Colonic mucosa (tissue), 4 donors: ENCODE measurements around the gene KRT16. TPM values are rescaled to one million over a fixed set of nuclear protein-coding genes. Genes with fewer than 3 reads are reported as not detected.

Experiments used
- DNase-seq: peaks from one replicate; pipeline ENCODE4 v3.0.0-alpha.2; 2020
- H3K27ac ChIP-seq: fragments of 200-600 bp; one replicate; pipeline ENCODE4 v1.8.0; 2021
- H3K27me3 ChIP-seq: fragments of 200-600 bp; one replicate; pipeline ENCODE4 v1.8.0; 2021
- H3K36me3 ChIP-seq: fragments of 200-600 bp; one replicate; pipeline ENCODE4 v1.8.0; 2021
- H3K4me1 ChIP-seq: fragments of 200-600 bp; one replicate; pipeline ENCODE4 v1.8.0; 2021; ENCODE audit warnings: mild to moderate bottlenecking
- H3K4me3 ChIP-seq: fragments of 200-600 bp; one replicate; pipeline ENCODE4 v1.8.0; 2021
- H3K9ac ChIP-seq, 2 donors: one replicate each; pipeline ENCODE4 v1.7.0; 2013; ENCODE audit warnings: control low read depth in 2 of 2, low read depth in 2 of 2, low read length in 2 of 2
- H3K9me3 ChIP-seq: fragments of 200-600 bp; one replicate; pipeline ENCODE4 v1.8.0; 2021
- CTCF ChIP-seq: fragments of 200-600 bp; IDR thresholded peaks from one replicate; pipeline ENCODE4 v1.8.0; 2022; ENCODE audit warnings: antibody characterized with exemption, mild to moderate bottlenecking
- intact Hi-C: fragments of 100-400 bp; cut with DNase I; formaldehyde crosslinking; loops from one replicate; pipeline ENCODE4 v1.14.1; 2022
- total RNA-seq, 2 donors: library from RNA; stranded (reverse); fragmentation: NEBNext Ultra II Directional in 1 of 2; extraction: Animal tissue kit (Norgen Biotek cat#: 25700) in 1 of 2; gene quantifications; one replicate each; pipeline ENCODE4 v1.2.1, GENCODE V29; 2021
- donor health status: healthy.
- donor health status: DM: no; HTN: no; CAD: no.
- donor health status: DM: no; HTN: no; CAD: no.

Gene KRT16
- total RNA-seq, 2 donors from 2014 or later, result not detected

- TF ChIP-seq CTCF, result no peak
- DNase-seq, result no peak
- Histone ChIP-seq H3K9me3 (no peaks in the 10 kb centered on the region), H3K27ac (no peak within 1 kb of the TSS), H3K36me3 (no peaks in the 10 kb centered on the region), H3K9ac (no peak within 1 kb of the TSS), H3K4me3 (no peak within 1 kb of the TSS), H3K27me3 (no peaks in the 10 kb centered on the region), H3K4me1 (no peaks in the 10 kb centered on the region)
- intact Hi-C loops, result no loop called here
These were observed 40.8 kb downstream of the KRT16 start, which contains the start of gene KRT9 for GRCh38 chr17:41571561-41572434. Gene KRT9, minus strand, starts transcription at chr17:41572059. Its CDS starts 67 bp downstream, at chr17:41571992.

- no peak for DNase-seq
- TF ChIP-seq CTCF, result no peak
- Histone ChIP-seq H3K4me3 (no peak overlapping the region), H3K4me1 (no peaks in the 10 kb centered on the region), H3K36me3 (no peaks in the 10 kb centered on the region), H3K9ac (no peak overlapping the region), H3K27me3 (no peaks in the 10 kb centered on the region), H3K9me3 (no peaks in the 10 kb centered on the region), H3K27ac (no peak overlapping the region)
- intact Hi-C loops, result no loop called here
These were observed 45.2 kb downstream of the KRT16 start for GRCh38 chr17:41567317-41567716.

GRCh38 chr17:41565338-41565737 is 47.2 kb downstream of the KRT16 start:
- Histone ChIP-seq H3K9me3 (no peaks in the 10 kb centered on the region), H3K27me3 (no peaks in the 10 kb centered on the region), H3K36me3 (no peaks in the 10 kb centered on the region), H3K4me3 (no peak overlapping the region), H3K4me1 (no peaks in the 10 kb centered on the region), H3K27ac (no peak overlapping the region), H3K9ac (no peak overlapping the region)
- no peak for TF ChIP-seq CTCF
- intact Hi-C loops, result no loop called here
- no peak for DNase-seq

GRCh38 chr17:41563607-41564170 is 48.9 kb downstream of the KRT16 start:
- Histone ChIP-seq H3K4me3 (no peak overlapping the region), H3K36me3 (no peaks in the 10 kb centered on the region), H3K9ac (no peak overlapping the region), H3K4me1 (no peaks in the 10 kb centered on the region), H3K27me3 (no peaks in the 10 kb centered on the region), H3K27ac (no peak overlapping the region), H3K9me3 (no peaks in the 10 kb centered on the region)
- DNase-seq, result no peak
- TF ChIP-seq CTCF, result no peak
- intact Hi-C loops, result no loop called here

GRCh38 chr17:41561554-41561953 is 51.0 kb downstream of the KRT16 start:
- Histone ChIP-seq H3K4me3 (no peak overlapping the region), H3K9me3 (no peaks in the 10 kb centered on the region), H3K27ac (no peak overlapping the region), H3K9ac (no peak overlapping the region), H3K36me3 (no peaks in the 10 kb centered on the region), H3K27me3 (no peaks in the 10 kb centered on the region), H3K4me1 (no peaks in the 10 kb centered on the region)
- intact Hi-C loops, result no loop called here
- DNase-seq, result no peak
- no peak for TF ChIP-seq CTCF

Other genes starting within 250 kb of the KRT16 start
- not detected for gene KRT33B, start 243.0 kb downstream of the KRT16 start, total RNA-seq
- gene KRT34, start 230.5 kb downstream of the KRT16 start, total RNA-seq, result not detected
- not detected for gene KRT31, start 215.2 kb downstream of the KRT16 start, total RNA-seq
- not detected for gene KRT37, start 188.2 kb downstream of the KRT16 start, total RNA-seq
- not detected for gene KRT38, start 171.8 kb downstream of the KRT16 start, total RNA-seq
- gene KRT32, start 145.4 kb downstream of the KRT16 start, total RNA-seq, result not detected
- not detected for gene KRT35, start 131.6 kb downstream of the KRT16 start, total RNA-seq
- gene KRT36, start 122.9 kb downstream of the KRT16 start, total RNA-seq, result not detected
- gene KRT13, start 107.2 kb downstream of the KRT16 start, total RNA-seq, result under 1 TPM in 1 of 2 donors, not detected in 1; 0.25 TPM
- gene KRT15, start 93.9 kb downstream of the KRT16 start, total RNA-seq, result 10 to 100 TPM in 1 of 2 donors, 1 to 10 TPM in 1; 5.8 to 20.0 TPM
- 1,000 to 10,000 TPM; 2,159 to 2,203 TPM for gene KRT19, start 84.5 kb downstream of the KRT16 start, total RNA-seq
- gene KRT9, start 40.7 kb downstream of the KRT16 start, total RNA-seq, result not detected
- gene KRT14, start 25.9 kb downstream of the KRT16 start, total RNA-seq, result not detected
- 1 to 10 TPM in 1 of 2 donors, not detected in 1; 1.2 TPM for gene KRT17, start 11.8 kb upstream of the KRT16 start, total RNA-seq
- gene EIF1, start 76.1 kb upstream of the KRT16 start, total RNA-seq, result 100 to 1,000 TPM; 574 to 740 TPM
- not detected for gene GAST, start 99.6 kb upstream of the KRT16 start, total RNA-seq
- under 1 TPM; 0.10 to 0.53 TPM for gene HAP1, start 121.9 kb upstream of the KRT16 start, total RNA-seq
- gene JUP, start 173.9 kb upstream of the KRT16 start, total RNA-seq, result 100 to 1,000 TPM; 317 to 353 TPM
- 10 to 100 TPM in 1 of 2 donors, 1 to 10 TPM in 1; 8.5 to 16.7 TPM for gene P3H4, start 199.2 kb upstream of the KRT16 start, total RNA-seq
- 10 to 100 TPM; 10.3 to 12.8 TPM for gene FKBP10, start 200.2 kb upstream of the KRT16 start, total RNA-seq
- gene NT5C3B, start 223.5 kb upstream of the KRT16 start, total RNA-seq, result 10 to 100 TPM; 19.5 to 20.2 TPM
- not detected for gene KLHL10, start 225.1 kb upstream of the KRT16 start, total RNA-seq